OCI-LY1 (cell line): ENCODE data around the gene STRIP1.

Source experiments
- EZH2 ChIP-seq: fragments of 200-600 bp; sonication (generic), shearing (Covaris generic); IDR thresholded peaks from 2 replicates; pipeline ENCODE4 v1.8.0; 2017; ENCODE audit warnings: borderline replicate concordance, mixed run types, mild to moderate bottlenecking, antibody characterized with exemption, low read length, moderate library complexity, mixed read lengths
- TF ChIP-seq, protein P1 (sequence below): fragments of 200-600 bp; sonication (generic), shearing (Covaris generic); IDR thresholded peaks from 2 replicates; pipeline ENCODE4 v1.5.1; 2017; ENCODE audit warnings: mild to moderate bottlenecking, antibody characterized with exemption, low read length, moderate library complexity, mixed read lengths

DNA sequence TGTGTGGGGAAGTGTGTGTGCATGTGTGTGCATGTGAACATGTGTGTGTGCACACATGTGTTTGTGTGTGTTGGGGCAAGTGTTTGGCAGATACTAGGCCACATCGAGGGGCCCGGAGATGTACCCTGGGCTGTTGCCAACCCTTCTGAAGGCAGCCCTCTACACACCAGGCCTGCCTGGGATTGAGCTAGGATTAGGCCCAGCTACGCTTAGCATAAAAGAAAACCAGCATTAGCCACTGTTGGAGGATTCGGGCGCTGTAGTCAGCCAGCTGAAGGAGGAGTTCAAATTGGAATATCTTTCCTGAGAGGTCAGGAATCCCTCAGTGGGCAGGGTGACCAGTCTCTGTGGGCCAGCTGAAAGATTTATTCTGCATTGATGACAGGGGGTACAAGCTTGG, 46.6 kb downstream of the STRIP1 start:
- TF ChIP-seq, protein P1, sequence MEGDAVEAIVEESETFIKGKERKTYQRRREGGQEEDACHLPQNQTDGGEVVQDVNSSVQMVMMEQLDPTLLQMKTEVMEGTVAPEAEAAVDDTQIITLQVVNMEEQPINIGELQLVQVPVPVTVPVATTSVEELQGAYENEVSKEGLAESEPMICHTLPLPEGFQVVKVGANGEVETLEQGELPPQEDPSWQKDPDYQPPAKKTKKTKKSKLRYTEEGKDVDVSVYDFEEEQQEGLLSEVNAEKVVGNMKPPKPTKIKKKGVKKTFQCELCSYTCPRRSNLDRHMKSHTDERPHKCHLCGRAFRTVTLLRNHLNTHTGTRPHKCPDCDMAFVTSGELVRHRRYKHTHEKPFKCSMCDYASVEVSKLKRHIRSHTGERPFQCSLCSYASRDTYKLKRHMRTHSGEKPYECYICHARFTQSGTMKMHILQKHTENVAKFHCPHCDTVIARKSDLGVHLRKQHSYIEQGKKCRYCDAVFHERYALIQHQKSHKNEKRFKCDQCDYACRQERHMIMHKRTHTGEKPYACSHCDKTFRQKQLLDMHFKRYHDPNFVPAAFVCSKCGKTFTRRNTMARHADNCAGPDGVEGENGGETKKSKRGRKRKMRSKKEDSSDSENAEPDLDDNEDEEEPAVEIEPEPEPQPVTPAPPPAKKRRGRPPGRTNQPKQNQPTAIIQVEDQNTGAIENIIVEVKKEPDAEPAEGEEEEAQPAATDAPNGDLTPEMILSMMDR: no peak
- TF ChIP-seq EZH2: no peak
